ENCODE data around the gene ZDHHC19. TPM values are rescaled to one million over a fixed set of nuclear protein-coding genes. Genes with fewer than 3 reads are reported as not detected.
"Not testable (repeated sequence)": the region's sequence is repeated elsewhere in the genome, so short reads cannot be mapped to it uniquely, and the experiment has no call there.

Gene ZDHHC19
- total RNA-seq, 1 donor from 2014 or later = not detected

DNA sequence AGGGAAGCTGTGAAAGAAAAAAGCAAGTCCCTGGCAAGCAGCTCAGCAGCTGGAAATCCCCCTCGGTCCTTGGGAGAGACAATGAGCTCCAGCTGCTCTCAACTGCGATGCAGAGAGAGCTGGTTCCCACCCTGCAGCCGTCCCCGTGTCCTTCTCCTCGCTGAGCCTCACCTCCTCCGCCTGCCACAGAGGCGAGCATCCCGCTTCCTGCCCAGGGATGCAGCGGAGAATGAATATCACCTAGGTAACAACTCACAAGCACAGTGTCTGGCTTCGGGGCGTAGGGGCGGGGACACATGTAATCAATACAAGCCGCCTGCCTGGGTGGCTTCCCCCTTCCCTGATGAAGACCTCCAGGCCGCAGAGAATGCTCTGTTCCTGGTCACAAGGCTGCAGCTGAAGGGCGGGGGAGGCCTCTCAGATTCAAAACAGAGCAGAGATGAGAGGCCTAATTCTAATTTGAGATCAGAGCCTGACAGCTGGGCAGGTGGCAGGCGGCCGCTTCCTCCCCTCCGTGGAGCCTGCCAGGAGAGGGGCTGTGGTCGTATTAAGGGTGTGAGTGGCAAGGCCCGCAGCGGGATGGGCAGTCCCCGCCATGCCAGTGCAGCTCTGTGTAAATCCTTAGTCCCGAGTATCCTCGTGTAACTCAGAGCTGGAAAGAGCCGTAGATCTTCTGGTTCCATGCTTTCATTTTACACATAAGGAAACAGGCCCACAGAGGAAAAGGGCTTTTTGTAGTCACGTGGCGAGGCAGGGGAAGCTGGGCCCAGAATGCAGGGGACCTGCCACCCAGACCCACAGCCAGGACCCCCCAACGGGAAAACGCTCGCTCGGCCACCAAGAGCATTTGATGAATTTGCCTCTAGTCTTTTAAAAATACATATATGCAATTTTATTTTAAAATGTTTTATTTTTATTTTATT, 24.3 kb downstream of the ZDHHC19 start:
- Histone ChIP-seq H3K4me2 (ENCODE audit: low read length) (peak overlapping the region; percentile 15), H3K27me3 (ENCODE audit: insufficient read depth, low read length) (no peaks in the 10 kb centered on the region), H3K4me3 (ENCODE audit: insufficient read depth, low read depth, low read length) (no peak overlapping the region), H3K9ac (ENCODE audit: low read length) (no peak overlapping the region), H3K4me1 (ENCODE audit: insufficient read depth, low read length) (no peaks in the 10 kb centered on the region), H3K79me2 (ENCODE audit: insufficient read depth, low read length) (no peaks in the 10 kb centered on the region), H2AFZ (ENCODE audit: low read depth, low read length) (peak overlapping the region; percentile 69), H4K20me1 (ENCODE audit: insufficient read depth, low read length) (no peaks in the 10 kb centered on the region), H3K27ac (ENCODE audit: low read depth, low read length) (no peak overlapping the region), H3K9me3 (ENCODE audit: insufficient read depth, low read depth, low read length) (no peaks in the 10 kb centered on the region), H3K36me3 (ENCODE audit: insufficient read depth, low read length) (no peaks in the 10 kb centered on the region)
- Mint-ChIP-seq H3K9me3 (ENCODE audit: unreplicated experiment) (peaks cover 2% of the 10 kb centered on the region), H3K27me3 (ENCODE audit: low read depth, unreplicated experiment) (peaks cover 4% of the 10 kb centered on the region), H3K36me3 (ENCODE audit: low read depth, unreplicated experiment) (no peaks in the 10 kb centered on the region), H3K4me1 (ENCODE audit: low read depth, unreplicated experiment) (peaks cover 5% of the 10 kb centered on the region), H3K27ac (ENCODE audit: unreplicated experiment) (no peak overlapping the region), H3K4me3 (ENCODE audit: unreplicated experiment) (no peak overlapping the region)
- DNase-seq (ENCODE audit: low read depth) (no peak), FAIRE-seq (no peak)
- no peak for TF ChIP-seq EZH2 (IDR thresholded peaks at IDR 0.05; ENCODE audit: insufficient read depth, low read length)
- TF ChIP-seq, protein P1, sequence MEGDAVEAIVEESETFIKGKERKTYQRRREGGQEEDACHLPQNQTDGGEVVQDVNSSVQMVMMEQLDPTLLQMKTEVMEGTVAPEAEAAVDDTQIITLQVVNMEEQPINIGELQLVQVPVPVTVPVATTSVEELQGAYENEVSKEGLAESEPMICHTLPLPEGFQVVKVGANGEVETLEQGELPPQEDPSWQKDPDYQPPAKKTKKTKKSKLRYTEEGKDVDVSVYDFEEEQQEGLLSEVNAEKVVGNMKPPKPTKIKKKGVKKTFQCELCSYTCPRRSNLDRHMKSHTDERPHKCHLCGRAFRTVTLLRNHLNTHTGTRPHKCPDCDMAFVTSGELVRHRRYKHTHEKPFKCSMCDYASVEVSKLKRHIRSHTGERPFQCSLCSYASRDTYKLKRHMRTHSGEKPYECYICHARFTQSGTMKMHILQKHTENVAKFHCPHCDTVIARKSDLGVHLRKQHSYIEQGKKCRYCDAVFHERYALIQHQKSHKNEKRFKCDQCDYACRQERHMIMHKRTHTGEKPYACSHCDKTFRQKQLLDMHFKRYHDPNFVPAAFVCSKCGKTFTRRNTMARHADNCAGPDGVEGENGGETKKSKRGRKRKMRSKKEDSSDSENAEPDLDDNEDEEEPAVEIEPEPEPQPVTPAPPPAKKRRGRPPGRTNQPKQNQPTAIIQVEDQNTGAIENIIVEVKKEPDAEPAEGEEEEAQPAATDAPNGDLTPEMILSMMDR (IDR thresholded peaks at IDR 0.05; ENCODE audit: insufficient read depth, low read depth, low read length) = no peak

DNA sequence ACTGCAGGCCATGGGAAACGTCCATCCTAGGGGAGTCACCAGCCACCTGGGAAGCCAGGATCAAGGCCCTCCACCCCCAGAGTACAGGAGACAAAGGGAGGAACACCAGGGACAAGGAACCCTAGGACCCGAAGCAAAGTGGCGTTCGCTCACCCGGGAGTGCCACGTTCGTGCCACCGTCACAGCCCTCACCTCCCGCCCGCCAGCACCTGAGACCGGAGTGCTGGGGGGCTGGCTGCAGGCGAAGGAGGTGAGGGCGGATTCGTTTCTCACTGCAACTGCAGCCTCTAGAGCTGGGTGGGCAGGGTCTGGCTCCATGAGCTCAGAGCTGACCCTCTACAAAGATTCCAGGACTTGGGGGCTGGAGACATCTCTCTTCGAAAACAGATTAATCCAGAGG, 26.3 kb downstream of the ZDHHC19 start:
- Histone ChIP-seq H3K4me1 (ENCODE audit: insufficient read depth, low read length) (peaks cover 2% of the 10 kb centered on the region), H3K27me3 (ENCODE audit: insufficient read depth, low read length) (no peaks in the 10 kb centered on the region), H4K20me1 (ENCODE audit: insufficient read depth, low read length) (no peaks in the 10 kb centered on the region), H3K9me3 (ENCODE audit: insufficient read depth, low read depth, low read length) (no peaks in the 10 kb centered on the region), H3K27ac (ENCODE audit: low read depth, low read length) (no peak overlapping the region), H3K79me2 (ENCODE audit: insufficient read depth, low read length) (no peaks in the 10 kb centered on the region), H3K4me3 (ENCODE audit: insufficient read depth, low read depth, low read length) (no peak overlapping the region), H2AFZ (ENCODE audit: low read depth, low read length) (no peak overlapping the region), H3K4me2 (ENCODE audit: low read length) (no peak overlapping the region), H3K9ac (ENCODE audit: low read length) (no peak overlapping the region), H3K36me3 (ENCODE audit: insufficient read depth, low read length) (no peaks in the 10 kb centered on the region)
- TF ChIP-seq, protein P1 (IDR thresholded peaks at IDR 0.05; ENCODE audit: insufficient read depth, low read depth, low read length) = no peak
- TF ChIP-seq EZH2 (IDR thresholded peaks at IDR 0.05; ENCODE audit: insufficient read depth, low read length) = no peak
- H3K4me3 Mint-ChIP-seq (ENCODE audit: unreplicated experiment) = no peak overlapping the region
- peaks cover 2% of the 10 kb centered on the region for H3K9me3 Mint-ChIP-seq (ENCODE audit: unreplicated experiment)
- H3K4me1 Mint-ChIP-seq (ENCODE audit: low read depth, unreplicated experiment) = peaks cover 5% of the 10 kb centered on the region
- peaks cover 4% of the 10 kb centered on the region for H3K27me3 Mint-ChIP-seq (ENCODE audit: low read depth, unreplicated experiment)
- H3K27ac Mint-ChIP-seq (ENCODE audit: unreplicated experiment) = no peak overlapping the region
- no peak for FAIRE-seq
- no peak for DNase-seq (ENCODE audit: low read depth)
- H3K36me3 Mint-ChIP-seq (ENCODE audit: low read depth, unreplicated experiment) = no peaks in the 10 kb centered on the region

DNA sequence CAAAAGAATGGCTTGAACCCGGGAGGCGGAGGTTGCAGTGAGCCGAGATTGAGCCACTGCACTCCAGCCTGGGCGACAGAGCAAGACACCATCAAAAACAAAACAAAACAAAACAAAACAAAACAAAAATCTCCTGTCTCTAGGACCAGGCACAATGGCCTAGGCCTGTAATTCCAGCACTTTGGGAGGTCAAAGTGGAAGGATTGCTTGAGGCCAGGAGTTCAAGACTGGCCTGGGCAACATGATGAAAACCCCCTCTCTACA, 27.1 kb downstream of the ZDHHC19 start:
- H3K36me3 ChIP-seq (ENCODE audit: insufficient read depth, low read length); H3K27me3 Mint-ChIP-seq (ENCODE audit: low read depth, unreplicated experiment); H4K20me1 ChIP-seq (ENCODE audit: insufficient read depth, low read length); H3K27ac ChIP-seq (ENCODE audit: low read depth, low read length); DNase-seq (ENCODE audit: low read depth); H3K4me1 Mint-ChIP-seq (ENCODE audit: low read depth, unreplicated experiment); H3K27me3 ChIP-seq (ENCODE audit: insufficient read depth, low read length); H2AFZ ChIP-seq (ENCODE audit: low read depth, low read length); H3K36me3 Mint-ChIP-seq (ENCODE audit: low read depth, unreplicated experiment); H3K4me1 ChIP-seq (ENCODE audit: insufficient read depth, low read length); H3K4me2 ChIP-seq (ENCODE audit: low read length); H3K79me2 ChIP-seq (ENCODE audit: insufficient read depth, low read length); H3K27ac Mint-ChIP-seq (ENCODE audit: unreplicated experiment); H3K4me3 Mint-ChIP-seq (ENCODE audit: unreplicated experiment); H3K9me3 ChIP-seq (ENCODE audit: insufficient read depth, low read depth, low read length); FAIRE-seq; H3K9ac ChIP-seq (ENCODE audit: low read length); H3K9me3 Mint-ChIP-seq (ENCODE audit: unreplicated experiment); H3K4me3 ChIP-seq (ENCODE audit: insufficient read depth, low read depth, low read length): not testable (repeated sequence)

Data from astrocyte (in vitro differentiated cells and primary cell).